Measurements from ENCODE around the gene SMARCA1.

Gene SMARCA1

GRCh38 chrX:129510331-129510730, 13.0 kb downstream of the SMARCA1 start:
- Histone ChIP-seq H3K4me1 (ENCODE audit: control insufficient read depth, insufficient read depth, low read length, poor library complexity, severe bottlenecking) (no peaks in the 10 kb centered on the region), H3K36me3 (ENCODE audit: control insufficient read depth, insufficient read depth, low read length) (no peaks in the 10 kb centered on the region), H3K4me3 (ENCODE audit: insufficient read depth, low read depth, low read length, poor library complexity, severe bottlenecking) (no peak overlapping the region), H3K27me3 (replicated peaks; ENCODE audit: control insufficient read depth, insufficient read depth, low read length, poor library complexity, severe bottlenecking) (no peaks in the 10 kb centered on the region), H3K27ac (ENCODE audit: insufficient read depth, low read length, poor library complexity, severe bottlenecking) (no peak overlapping the region), H3K9me3 (ENCODE audit: control insufficient read depth, low read length) (no peaks in the 10 kb centered on the region)
- DNase-seq, result no peak

- H3K36me3 ChIP-seq (ENCODE audit: control insufficient read depth, insufficient read depth, low read length), result no peaks in the 10 kb centered on the region
- no peak for DNase-seq
- no peak overlapping the region for H3K27ac ChIP-seq (ENCODE audit: insufficient read depth, low read length, poor library complexity, severe bottlenecking)
- H3K4me3 ChIP-seq (ENCODE audit: insufficient read depth, low read depth, low read length, poor library complexity, severe bottlenecking), result no peak overlapping the region
- H3K9me3 ChIP-seq (ENCODE audit: control insufficient read depth, low read length), result no peaks in the 10 kb centered on the region
- H3K4me1 ChIP-seq (ENCODE audit: control insufficient read depth, insufficient read depth, low read length, poor library complexity, severe bottlenecking), result no peaks in the 10 kb centered on the region
- no peaks in the 10 kb centered on the region for H3K27me3 ChIP-seq (replicated peaks; ENCODE audit: control insufficient read depth, insufficient read depth, low read length, poor library complexity, severe bottlenecking)
Measured at GRCh38 chrX:129497146-129497843, 26.0 kb downstream of the SMARCA1 start.

GRCh38 chrX:129496625-129497024, 26.7 kb downstream of the SMARCA1 start:
- H3K9me3 ChIP-seq (ENCODE audit: control insufficient read depth, low read length), result no peaks in the 10 kb centered on the region
- no peak for DNase-seq
- H3K36me3 ChIP-seq (ENCODE audit: control insufficient read depth, insufficient read depth, low read length), result no peaks in the 10 kb centered on the region
- no peaks in the 10 kb centered on the region for H3K27me3 ChIP-seq (replicated peaks; ENCODE audit: control insufficient read depth, insufficient read depth, low read length, poor library complexity, severe bottlenecking)
- no peak overlapping the region for H3K4me3 ChIP-seq (ENCODE audit: insufficient read depth, low read depth, low read length, poor library complexity, severe bottlenecking)
- no peak overlapping the region for H3K27ac ChIP-seq (ENCODE audit: insufficient read depth, low read length, poor library complexity, severe bottlenecking)
- H3K4me1 ChIP-seq (ENCODE audit: control insufficient read depth, insufficient read depth, low read length, poor library complexity, severe bottlenecking), result no peaks in the 10 kb centered on the region

- H3K4me1 ChIP-seq (ENCODE audit: control insufficient read depth, insufficient read depth, low read length, poor library complexity, severe bottlenecking), result no peaks in the 10 kb centered on the region
- no peaks in the 10 kb centered on the region for H3K27me3 ChIP-seq (replicated peaks; ENCODE audit: control insufficient read depth, insufficient read depth, low read length, poor library complexity, severe bottlenecking)
- no peak overlapping the region for H3K4me3 ChIP-seq (ENCODE audit: insufficient read depth, low read depth, low read length, poor library complexity, severe bottlenecking)
- H3K9me3 ChIP-seq (ENCODE audit: control insufficient read depth, low read length), result no peaks in the 10 kb centered on the region
- H3K27ac ChIP-seq (ENCODE audit: insufficient read depth, low read length, poor library complexity, severe bottlenecking), result no peak overlapping the region
- no peaks in the 10 kb centered on the region for H3K36me3 ChIP-seq (ENCODE audit: control insufficient read depth, insufficient read depth, low read length)
- DNase-seq, result no peak
Measured at GRCh38 chrX:129495900-129496299, 27.4 kb downstream of the SMARCA1 start.

GRCh38 chrX:129494887-129495286, 28.4 kb downstream of the SMARCA1 start:
- no peak overlapping the region for H3K4me3 ChIP-seq (ENCODE audit: insufficient read depth, low read depth, low read length, poor library complexity, severe bottlenecking)
- no peaks in the 10 kb centered on the region for H3K36me3 ChIP-seq (ENCODE audit: control insufficient read depth, insufficient read depth, low read length)
- H3K27me3 ChIP-seq (replicated peaks; ENCODE audit: control insufficient read depth, insufficient read depth, low read length, poor library complexity, severe bottlenecking), result no peaks in the 10 kb centered on the region
- H3K4me1 ChIP-seq (ENCODE audit: control insufficient read depth, insufficient read depth, low read length, poor library complexity, severe bottlenecking), result no peaks in the 10 kb centered on the region
- no peak overlapping the region for H3K27ac ChIP-seq (ENCODE audit: insufficient read depth, low read length, poor library complexity, severe bottlenecking)
- no peak for DNase-seq
- H3K9me3 ChIP-seq (ENCODE audit: control insufficient read depth, low read length), result no peaks in the 10 kb centered on the region

GRCh38 chrX:129493643-129494042, 29.6 kb downstream of the SMARCA1 start:
- H3K27ac ChIP-seq (ENCODE audit: insufficient read depth, low read length, poor library complexity, severe bottlenecking), result no peak overlapping the region
- H3K4me1 ChIP-seq (ENCODE audit: control insufficient read depth, insufficient read depth, low read length, poor library complexity, severe bottlenecking), result no peaks in the 10 kb centered on the region
- H3K4me3 ChIP-seq (ENCODE audit: insufficient read depth, low read depth, low read length, poor library complexity, severe bottlenecking), result no peak overlapping the region
- H3K27me3 ChIP-seq (replicated peaks; ENCODE audit: control insufficient read depth, insufficient read depth, low read length, poor library complexity, severe bottlenecking), result no peaks in the 10 kb centered on the region
- no peaks in the 10 kb centered on the region for H3K9me3 ChIP-seq (ENCODE audit: control insufficient read depth, low read length)
- DNase-seq, result no peak
- H3K36me3 ChIP-seq (ENCODE audit: control insufficient read depth, insufficient read depth, low read length), result no peaks in the 10 kb centered on the region

GRCh38 chrX:129490330-129490729, 33.0 kb downstream of the SMARCA1 start:
- Histone ChIP-seq H3K4me1 (ENCODE audit: control insufficient read depth, insufficient read depth, low read length, poor library complexity, severe bottlenecking) (no peaks in the 10 kb centered on the region), H3K36me3 (ENCODE audit: control insufficient read depth, insufficient read depth, low read length) (no peaks in the 10 kb centered on the region), H3K27me3 (replicated peaks; ENCODE audit: control insufficient read depth, insufficient read depth, low read length, poor library complexity, severe bottlenecking) (no peaks in the 10 kb centered on the region), H3K4me3 (ENCODE audit: insufficient read depth, low read depth, low read length, poor library complexity, severe bottlenecking) (no peak overlapping the region), H3K27ac (ENCODE audit: insufficient read depth, low read length, poor library complexity, severe bottlenecking) (no peak overlapping the region), H3K9me3 (ENCODE audit: control insufficient read depth, low read length) (no peaks in the 10 kb centered on the region)
- no peak for DNase-seq

- Histone ChIP-seq H3K4me3 (ENCODE audit: insufficient read depth, low read depth, low read length, poor library complexity, severe bottlenecking) (no peak overlapping the region), H3K4me1 (ENCODE audit: control insufficient read depth, insufficient read depth, low read length, poor library complexity, severe bottlenecking) (no peaks in the 10 kb centered on the region), H3K27ac (ENCODE audit: insufficient read depth, low read length, poor library complexity, severe bottlenecking) (no peak overlapping the region), H3K27me3 (replicated peaks; ENCODE audit: control insufficient read depth, insufficient read depth, low read length, poor library complexity, severe bottlenecking) (no peaks in the 10 kb centered on the region), H3K36me3 (ENCODE audit: control insufficient read depth, insufficient read depth, low read length) (no peaks in the 10 kb centered on the region), H3K9me3 (ENCODE audit: control insufficient read depth, low read length) (no peaks in the 10 kb centered on the region)
- no peak for DNase-seq
Measured at GRCh38 chrX:129488359-129488758, 34.9 kb downstream of the SMARCA1 start.

GRCh38 chrX:129480889-129481288, 42.4 kb downstream of the SMARCA1 start:
- Histone ChIP-seq H3K27ac (ENCODE audit: insufficient read depth, low read length, poor library complexity, severe bottlenecking) (no peak overlapping the region), H3K27me3 (replicated peaks; ENCODE audit: control insufficient read depth, insufficient read depth, low read length, poor library complexity, severe bottlenecking) (no peaks in the 10 kb centered on the region), H3K4me1 (ENCODE audit: control insufficient read depth, insufficient read depth, low read length, poor library complexity, severe bottlenecking) (no peaks in the 10 kb centered on the region), H3K4me3 (ENCODE audit: insufficient read depth, low read depth, low read length, poor library complexity, severe bottlenecking) (no peak overlapping the region), H3K9me3 (ENCODE audit: control insufficient read depth, low read length) (no peaks in the 10 kb centered on the region), H3K36me3 (ENCODE audit: control insufficient read depth, insufficient read depth, low read length) (no peaks in the 10 kb centered on the region)
- DNase-seq, result no peak

GRCh38 chrX:129478516-129478915, 44.8 kb downstream of the SMARCA1 start:
- Histone ChIP-seq H3K4me3 (ENCODE audit: insufficient read depth, low read depth, low read length, poor library complexity, severe bottlenecking) (no peak overlapping the region), H3K27me3 (replicated peaks; ENCODE audit: control insufficient read depth, insufficient read depth, low read length, poor library complexity, severe bottlenecking) (no peaks in the 10 kb centered on the region), H3K9me3 (ENCODE audit: control insufficient read depth, low read length) (no peaks in the 10 kb centered on the region), H3K4me1 (ENCODE audit: control insufficient read depth, insufficient read depth, low read length, poor library complexity, severe bottlenecking) (no peaks in the 10 kb centered on the region), H3K36me3 (ENCODE audit: control insufficient read depth, insufficient read depth, low read length) (no peaks in the 10 kb centered on the region), H3K27ac (ENCODE audit: insufficient read depth, low read length, poor library complexity, severe bottlenecking) (no peak overlapping the region)
- no peak for DNase-seq
